H9 (cell line): ENCODE data around the gene CADM3. TPM values are rescaled to one million over a fixed set of nuclear protein-coding genes. Genes with fewer than 3 reads are reported as not detected.

Source experiments
- DNase-seq: peaks from one replicate; pipeline ENCODE4 v3.0.0-alpha.2; 2017
- H2AFZ ChIP-seq: one replicate; pipeline ENCODE4 v1.6.1; 2013; ENCODE audit warnings: mild to moderate bottlenecking, low read length, control low read depth, moderate library complexity
- H2AK5ac ChIP-seq: 2 replicates; pipeline ENCODE4 v1.6.1; 2013; ENCODE audit warnings: low read length, control low read depth, mixed read lengths; ENCODE audit not compliant: insufficient read length
- H2BK120ac ChIP-seq: one replicate; pipeline ENCODE4 v1.6.1; 2013; ENCODE audit warnings: low read depth, mild to moderate bottlenecking, low read length, control low read depth, inconsistent platforms; ENCODE audit not compliant: poor library complexity, severe bottlenecking
- H2BK12ac ChIP-seq: 2 replicates; pipeline ENCODE4 v1.6.1; 2013; ENCODE audit warnings: low read length, control low read depth, mixed read lengths, low read depth; ENCODE audit not compliant: insufficient read length
- H2BK15ac ChIP-seq: 2 replicates; pipeline ENCODE4 v1.6.1; 2013; ENCODE audit warnings: low read depth, low read length, control low read depth
- H2BK20ac ChIP-seq: one replicate; pipeline ENCODE4 v1.6.1; 2013; ENCODE audit warnings: low read depth, mild to moderate bottlenecking, low read length, control low read depth, inconsistent platforms; ENCODE audit not compliant: poor library complexity, severe bottlenecking
- H2BK5ac ChIP-seq: 2 replicates; pipeline ENCODE4 v1.6.1; 2013; ENCODE audit warnings: low read length, control low read depth, mixed read lengths; ENCODE audit not compliant: insufficient read length
- H3K14ac ChIP-seq: 2 replicates; pipeline ENCODE4 v1.6.1; 2013; ENCODE audit warnings: low read length, control low read depth; ENCODE audit not compliant: insufficient read depth
- H3K18ac ChIP-seq: 2 replicates; pipeline ENCODE4 v1.6.1; 2013; ENCODE audit warnings: low read depth, mild to moderate bottlenecking, mixed read lengths, low read length, control low read depth; ENCODE audit not compliant: insufficient read length
- H3K23ac ChIP-seq: 2 replicates; pipeline ENCODE4 v1.6.1; 2013; ENCODE audit warnings: low read length, control low read depth, mixed read lengths, low read depth; ENCODE audit not compliant: insufficient read length
- H3K23me2 ChIP-seq: 2 replicates; pipeline ENCODE4 v1.6.1; 2013; ENCODE audit warnings: low read depth, mild to moderate bottlenecking, mixed read lengths, low read length, control low read depth; ENCODE audit not compliant: insufficient read length, poor library complexity, severe bottlenecking
- H3K27ac ChIP-seq: 2 replicates; pipeline ENCODE4 v1.5.1; 2013; ENCODE audit warnings: low read length, control low read depth, mixed read lengths, low read depth; ENCODE audit not compliant: insufficient read length
- H3K27me3 ChIP-seq: 2 replicates; pipeline ENCODE4 v1.6.1; 2013; ENCODE audit warnings: low read length, control low read depth, inconsistent platforms; ENCODE audit not compliant: insufficient read depth
- H3K4ac ChIP-seq: 2 replicates; pipeline ENCODE4 v1.6.1; 2013; ENCODE audit warnings: low read depth, mild to moderate bottlenecking, control low read depth, inconsistent platforms, low read length, moderate library complexity
- H3K4me1 ChIP-seq: 2 replicates; pipeline ENCODE4 v1.6.1; 2013; ENCODE audit warnings: low read length, control low read depth, inconsistent platforms; ENCODE audit not compliant: insufficient read depth
- H3K4me2 ChIP-seq: 2 replicates; pipeline ENCODE4 v1.6.1; 2013; ENCODE audit warnings: low read length, control low read depth, mixed read lengths; ENCODE audit not compliant: insufficient read length, insufficient read depth
- H3K56ac ChIP-seq: 2 replicates; pipeline ENCODE4 v1.6.1; 2013; ENCODE audit warnings: low read depth, mild to moderate bottlenecking, mixed read lengths, low read length, control low read depth; ENCODE audit not compliant: insufficient read length
- H3K79me1 ChIP-seq: 2 replicates; pipeline ENCODE4 v1.6.1; 2013; ENCODE audit warnings: low read depth, mild to moderate bottlenecking, moderate library complexity, low read length, control low read depth, inconsistent platforms; ENCODE audit not compliant: insufficient read depth, poor library complexity, severe bottlenecking
- H3K79me2 ChIP-seq: 2 replicates; pipeline ENCODE4 v1.6.1; 2013; ENCODE audit warnings: low read length, control low read depth, inconsistent platforms; ENCODE audit not compliant: insufficient read depth
- H3K9ac ChIP-seq: 2 replicates; pipeline ENCODE4 v1.6.1; 2013; ENCODE audit warnings: low read length, control low read depth, mixed read lengths; ENCODE audit not compliant: insufficient read length; ENCODE audit errors: extremely low read depth
- H3K9me3 ChIP-seq: one replicate; pipeline ENCODE4 v1.6.1; 2013; ENCODE audit warnings: low read depth, low read length, inconsistent platforms; ENCODE audit not compliant: control insufficient read depth
- H3T11ph ChIP-seq: one replicate; pipeline ENCODE4 v1.6.1; 2013; ENCODE audit warnings: mild to moderate bottlenecking, low read length, control low read depth, inconsistent platforms
- H4K20me1 ChIP-seq: one replicate; pipeline ENCODE4 v1.6.1; 2013; ENCODE audit not compliant: control insufficient read depth, insufficient read length, insufficient read depth
- H4K5ac ChIP-seq: 2 replicates; pipeline ENCODE4 v1.6.1; 2013; ENCODE audit warnings: low read depth, mild to moderate bottlenecking, mixed read lengths, low read length, control low read depth; ENCODE audit not compliant: insufficient read length
- H4K8ac ChIP-seq: replicated peaks from 2 replicates; pipeline ENCODE4 v1.6.1; 2013; ENCODE audit warnings: low read length, control low read depth, mixed read lengths, low read depth; ENCODE audit not compliant: insufficient read length
- H4K91ac ChIP-seq: 2 replicates; pipeline ENCODE4 v1.6.1; 2013; ENCODE audit warnings: low read depth, mild to moderate bottlenecking, moderate library complexity, mixed read lengths, low read length, control low read depth; ENCODE audit not compliant: insufficient read length
- H3K27ac Mint-ChIP-seq, 3 experiments: 2 replicates in 2 of 3; 3 replicates in 1 of 3; pipeline ENCODE4 v1.8.0; 2020 to 2021; ENCODE audit warnings: mixed read lengths in 3 of 3, mild to moderate bottlenecking in 1 of 3, moderate library complexity in 1 of 3
- H3K27me3 Mint-ChIP-seq: 2 replicates; pipeline ENCODE4 v1.8.0; 2021; ENCODE audit warnings: low read depth, mild to moderate bottlenecking, moderate library complexity, mixed read lengths
- H3K36me3 Mint-ChIP-seq, 3 experiments: 2 replicates in 2 of 3; 3 replicates in 1 of 3; pipeline ENCODE4 v1.8.0; 2020 to 2021; ENCODE audit warnings: low read depth in 3 of 3, mixed read lengths in 3 of 3; ENCODE audit not compliant: insufficient read depth in 1 of 3
- H3K4me1 Mint-ChIP-seq, 2 experiments: 2 replicates each; pipeline ENCODE4 v1.8.0; 2020; ENCODE audit warnings: mixed read lengths in 2 of 2
- H3K4me3 Mint-ChIP-seq, 2 experiments: 2 replicates in 1 of 2; 3 replicates in 1 of 2; pipeline ENCODE4 v1.8.0; 2020 to 2021; ENCODE audit warnings: mild to moderate bottlenecking in 2 of 2, mixed read lengths in 2 of 2, moderate library complexity in 1 of 2
- H3K9me3 Mint-ChIP-seq, 2 experiments: 2 replicates in 1 of 2; 3 replicates in 1 of 2; pipeline ENCODE4 v1.8.0; 2020; ENCODE audit warnings: mild to moderate bottlenecking in 2 of 2, mixed read lengths in 2 of 2, moderate library complexity in 1 of 2
- WGBS: extraction: QIAGEN DNeasy Blood & Tissue Kit; methylation state at CpG from one replicate; pipeline ENCODE4 v1.1.7; 2013; ENCODE audit warnings: missing lambda C conversion rate, low lambda C conversion rate, mixed read lengths; ENCODE audit not compliant: insufficient read length; ENCODE audit errors: extremely low coverage; 5-methylcytosine and 5-hydroxymethylcytosine counted together
- total RNA-seq: library from RNA; stranded (reverse); gene quantifications from 2 replicates; pipeline ENCODE4 v1.2.1, GENCODE V29; 2021
- TF ChIP-seq, protein P1 (sequence below): fragments of 200-600 bp; sonication (generic); conservative IDR thresholded peaks from 3 replicates; pipeline ENCODE4 v1.8.0; 2021; ENCODE audit warnings: antibody characterized with exemption, mild to moderate bottlenecking

CADM3 gene
- total RNA-seq, 1 experiment from 2014 or later: 5.6 TPM

GRCh38 chr1:159250638-159251216 lies 79.3 kb downstream of the CADM3 start:
- TF ChIP-seq, protein P1, sequence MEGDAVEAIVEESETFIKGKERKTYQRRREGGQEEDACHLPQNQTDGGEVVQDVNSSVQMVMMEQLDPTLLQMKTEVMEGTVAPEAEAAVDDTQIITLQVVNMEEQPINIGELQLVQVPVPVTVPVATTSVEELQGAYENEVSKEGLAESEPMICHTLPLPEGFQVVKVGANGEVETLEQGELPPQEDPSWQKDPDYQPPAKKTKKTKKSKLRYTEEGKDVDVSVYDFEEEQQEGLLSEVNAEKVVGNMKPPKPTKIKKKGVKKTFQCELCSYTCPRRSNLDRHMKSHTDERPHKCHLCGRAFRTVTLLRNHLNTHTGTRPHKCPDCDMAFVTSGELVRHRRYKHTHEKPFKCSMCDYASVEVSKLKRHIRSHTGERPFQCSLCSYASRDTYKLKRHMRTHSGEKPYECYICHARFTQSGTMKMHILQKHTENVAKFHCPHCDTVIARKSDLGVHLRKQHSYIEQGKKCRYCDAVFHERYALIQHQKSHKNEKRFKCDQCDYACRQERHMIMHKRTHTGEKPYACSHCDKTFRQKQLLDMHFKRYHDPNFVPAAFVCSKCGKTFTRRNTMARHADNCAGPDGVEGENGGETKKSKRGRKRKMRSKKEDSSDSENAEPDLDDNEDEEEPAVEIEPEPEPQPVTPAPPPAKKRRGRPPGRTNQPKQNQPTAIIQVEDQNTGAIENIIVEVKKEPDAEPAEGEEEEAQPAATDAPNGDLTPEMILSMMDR: peak; percentile 26; the same call in 1 of the 3 replicates
- Histone ChIP-seq H3K14ac (no peak overlapping the region), H3K18ac (no peak overlapping the region), H3K23me2 (no peaks in the 10 kb centered on the region), H4K20me1 (no peaks in the 10 kb centered on the region), H2BK12ac (no peak overlapping the region), H3K4me2 (no peak overlapping the region), H4K8ac (no peak overlapping the region), H3K79me2 (no peaks in the 10 kb centered on the region), H3K4me1 (no peaks in the 10 kb centered on the region), H2AFZ (no peak overlapping the region), H4K91ac (no peak overlapping the region), H3K23ac (no peak overlapping the region), H3K79me1 (no peaks in the 10 kb centered on the region), H2BK15ac (no peak overlapping the region), H3K9ac (no peak overlapping the region), H3K4ac (no peak overlapping the region), H3T11ph (no peak overlapping the region), H2BK5ac (no peak overlapping the region), H3K27ac (no peak overlapping the region), H2BK120ac (no peak overlapping the region), H2AK5ac (no peak overlapping the region), H4K5ac (no peak overlapping the region), H3K9me3 (no peaks in the 10 kb centered on the region), H3K27me3 (no peaks in the 10 kb centered on the region), H2BK20ac (no peak overlapping the region), H3K56ac (no peak overlapping the region)
- peaks cover 0 to 5% (median 4%) of the 10 kb centered on the region in 3 experiments; a peak in 5 of 7 replicates for H3K36me3 Mint-ChIP-seq
- H3K4me1 Mint-ChIP-seq: no peaks in the 10 kb centered on the region
- WGBS: no CpG with 5 or more reads among the region's 8 CpGs
- H3K9me3 Mint-ChIP-seq: peaks cover 6 to 30% of the 10 kb centered on the region in 2 experiments; a peak in 4 of 5 replicates
- H3K27me3 Mint-ChIP-seq: peaks cover 3% of the 10 kb centered on the region; the same call in 1 of the 2 replicates
- DNase-seq: peak; percentile 37
- H3K4me3 Mint-ChIP-seq: no peak overlapping the region; a peak in 1 of 5 replicates
- no peak overlapping the region; a peak in 1 of 7 replicates for H3K27ac Mint-ChIP-seq

Other genes starting within 250 kb of the CADM3 start
- gene PYHIN1, start 240.1 kb upstream of the CADM3 start, total RNA-seq: not detected in 2 replicates
- 2.9 and 3.4 TPM in 2 replicates for gene IFI16, start 161.7 kb upstream of the CADM3 start, total RNA-seq
- gene AIM2, start 94.8 kb upstream of the CADM3 start, total RNA-seq: 0.90 and 1.1 TPM in 2 replicates
- gene ACKR1, start 33.3 kb downstream of the CADM3 start, total RNA-seq: 0.26 and 0.39 TPM in 2 replicates
- gene FCER1A, start 130.7 kb downstream of the CADM3 start, total RNA-seq: not detected in 2 replicates